ENCODE data around the gene CGB7.
"Not testable (repeated sequence)": the region's sequence is repeated elsewhere in the genome, so short reads cannot be mapped to it uniquely, and the experiment has no call there.

Gene CGB7

DNA sequence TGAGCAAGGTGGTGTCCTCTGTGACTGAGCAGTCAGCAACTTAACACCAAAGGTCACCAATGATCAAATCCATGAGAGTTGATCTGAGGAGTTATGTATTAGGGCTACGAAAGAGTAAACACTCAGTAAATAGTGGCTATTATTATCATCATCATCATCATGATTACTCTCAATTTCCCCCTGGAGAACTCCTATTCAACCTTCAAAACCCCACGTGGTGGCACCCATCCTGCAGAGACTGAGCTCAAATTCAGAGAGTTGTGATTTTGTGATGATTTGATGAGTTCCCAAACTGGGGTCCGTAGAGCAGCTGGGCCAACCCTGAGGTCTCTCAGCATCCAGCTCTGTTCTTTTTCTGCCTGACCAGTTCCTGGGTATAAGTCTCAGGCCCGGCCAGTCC, 7.7 kb downstream of the CGB7 start:
- H3K4me3 ChIP-seq (ENCODE audit: low read depth, low read length); DNase-seq (ENCODE audit: low read depth): not testable (repeated sequence)

- not testable (repeated sequence) for H3K4me3 ChIP-seq (ENCODE audit: low read depth, low read length); DNase-seq (ENCODE audit: low read depth)
Measured at GRCh38 chr19:49049011-49049410, 8.5 kb downstream of the CGB7 start, which contains the start of gene CGB8. Gene CGB8 (minus strand): TSS chr19:49049111. CDS start chr19:49048739, 372 bp downstream.

DNA sequence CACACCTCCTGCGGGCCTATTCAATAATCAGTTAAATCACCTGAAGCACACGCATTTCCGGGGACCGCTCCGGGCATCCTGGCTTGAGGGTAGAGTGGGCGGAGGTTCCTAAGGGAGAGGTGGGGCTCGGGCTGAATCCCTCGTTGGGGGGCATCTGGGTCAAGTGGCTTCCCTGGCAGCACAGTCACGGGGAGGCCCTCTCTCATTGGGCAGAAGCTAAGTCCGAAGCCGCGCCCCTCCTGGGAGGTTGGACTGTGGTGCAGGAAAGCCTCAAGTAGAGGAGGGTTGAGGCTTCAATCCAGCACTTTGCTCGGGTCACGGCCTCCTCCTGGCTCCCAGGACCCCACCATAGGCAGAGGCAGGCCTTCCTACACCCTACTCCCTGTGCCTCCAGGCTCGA, 14.0 kb downstream of the CGB7 start, which contains the start of gene CGB5:
Gene CGB5, plus strand, starts transcription at position 301 of the 400 bp plus-strand sequence. CDS start 362 bp downstream, outside the sequence.
- DNase-seq (ENCODE audit: low read depth); H3K4me3 ChIP-seq (ENCODE audit: low read depth, low read length): not testable (repeated sequence)

DNA sequence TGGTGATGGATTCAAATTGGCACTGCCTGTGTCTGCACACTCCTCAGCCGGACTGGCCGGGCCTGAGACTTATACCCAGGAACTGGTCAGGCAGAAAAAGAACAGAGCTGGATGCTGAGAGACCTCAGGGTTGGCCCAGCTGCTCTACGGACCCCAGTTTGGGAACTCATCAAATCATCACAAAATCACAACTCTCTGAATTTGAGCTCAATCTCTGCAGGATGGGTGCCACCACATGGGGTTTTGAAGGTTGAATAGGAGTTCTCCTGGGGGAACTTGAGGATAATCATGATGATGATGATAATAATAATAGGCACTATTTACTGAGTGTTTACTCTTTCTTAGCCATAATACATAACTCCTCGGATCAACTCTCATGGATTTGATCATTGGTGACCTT, 14.9 kb downstream of the CGB7 start:
- not testable (repeated sequence) for H3K4me3 ChIP-seq (ENCODE audit: low read depth, low read length); DNase-seq (ENCODE audit: low read depth)

DNA sequence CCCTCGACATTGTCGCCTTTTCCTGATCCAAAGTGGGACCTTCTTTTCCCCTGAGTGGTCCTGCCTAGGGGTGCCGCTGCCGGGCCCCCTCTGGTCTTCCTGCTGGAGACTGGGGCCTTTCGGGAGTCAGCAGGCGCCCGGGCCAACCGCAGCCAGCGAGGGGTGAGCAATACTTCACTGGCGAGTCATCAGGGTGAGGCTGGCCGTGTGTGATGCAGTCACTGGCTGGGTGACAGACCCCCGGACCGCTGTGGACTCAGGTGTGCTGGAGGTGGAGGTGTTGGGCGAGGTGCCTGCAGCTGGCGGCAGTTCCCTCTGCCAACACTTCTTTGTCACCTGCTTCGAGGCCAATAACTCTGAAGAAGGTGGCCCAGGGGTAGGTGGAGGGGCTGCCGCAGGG, 15.4 kb downstream of the CGB7 start:
- DNase-seq (ENCODE audit: low read depth), result no peak
- no peak overlapping the region for H3K4me3 ChIP-seq (ENCODE audit: low read depth, low read length)

GRCh38 chr19:49039736-49040135, 17.8 kb downstream of the CGB7 start:
- DNase-seq (ENCODE audit: low read depth); H3K4me3 ChIP-seq (ENCODE audit: low read depth, low read length): not testable (repeated sequence)

DNA sequence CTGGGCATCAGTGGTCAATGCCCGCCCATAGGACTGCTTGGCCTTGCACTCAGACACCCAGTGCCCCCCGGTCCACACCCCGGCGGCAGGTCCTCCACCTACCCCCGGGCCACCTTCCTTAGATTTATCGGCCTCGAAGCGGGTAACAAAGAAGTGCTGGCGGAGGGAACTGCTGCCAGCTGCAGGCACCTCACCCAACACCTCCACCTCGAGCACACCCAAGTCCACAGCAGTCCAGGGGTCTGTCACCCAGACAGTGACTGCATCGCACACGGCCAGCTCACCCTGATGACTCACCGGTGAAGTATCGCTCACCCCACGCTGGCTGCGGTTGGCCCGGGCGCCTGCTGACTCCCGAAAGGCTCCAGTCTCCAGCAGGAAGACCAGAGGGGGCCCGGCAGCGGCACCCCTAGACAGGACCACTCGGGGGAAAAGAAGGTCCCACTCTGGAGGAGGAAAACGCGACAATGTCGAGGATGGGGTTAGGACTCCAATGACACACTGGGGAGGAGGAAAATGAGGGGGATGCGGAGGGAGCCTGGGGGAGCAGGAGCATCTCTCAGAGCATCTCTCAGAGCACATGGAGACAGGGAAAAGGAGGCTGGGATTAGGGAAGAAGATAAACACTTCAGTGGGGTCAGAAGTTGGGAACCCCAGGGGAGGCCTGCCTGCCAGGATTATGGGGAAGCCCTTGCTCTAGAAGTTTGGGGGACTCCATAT, 18.8 kb downstream of the CGB7 start:
- not testable (repeated sequence) for H3K4me3 ChIP-seq (ENCODE audit: low read depth, low read length); DNase-seq (ENCODE audit: low read depth)

DNA sequence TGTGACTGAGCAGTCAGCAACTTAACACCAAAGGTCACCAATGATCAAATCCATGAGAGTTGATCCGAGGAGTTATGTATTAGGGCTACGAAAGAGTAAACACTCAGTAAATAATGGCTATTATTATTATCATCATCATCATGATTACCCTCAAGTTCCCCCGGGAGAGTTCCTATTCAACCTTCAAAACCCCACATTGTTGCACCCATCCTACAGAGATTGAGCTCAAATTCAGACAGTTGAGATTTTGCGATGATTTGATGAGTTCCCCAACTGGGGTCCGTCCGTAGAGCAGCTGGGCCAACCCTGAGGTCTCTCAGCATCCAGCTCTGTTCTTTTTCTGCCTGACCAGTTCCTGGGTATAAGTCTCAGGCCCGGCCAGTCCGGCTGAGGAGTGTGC, 19.4 kb downstream of the CGB7 start:
- DNase-seq (ENCODE audit: low read depth); H3K4me3 ChIP-seq (ENCODE audit: low read depth, low read length): not testable (repeated sequence)

DNA sequence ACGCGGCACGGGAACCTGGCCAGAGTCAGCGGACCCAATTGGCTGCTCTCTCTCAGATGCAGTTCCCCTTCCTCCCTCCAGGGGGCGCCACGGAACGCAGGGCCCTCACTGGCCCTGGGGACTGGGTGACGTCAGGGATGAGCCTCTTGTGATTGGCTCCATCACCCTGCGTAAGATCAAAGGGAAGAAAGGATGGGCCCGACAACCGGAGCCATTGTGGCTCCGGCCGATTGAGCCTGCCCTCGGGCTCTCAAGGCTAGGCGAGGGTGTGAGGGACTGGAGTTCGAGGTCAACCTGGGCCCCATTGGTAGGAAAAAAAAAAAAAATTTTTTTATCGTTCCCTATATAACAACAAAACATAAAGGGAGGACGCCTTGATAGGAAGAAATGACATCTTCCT, 20.7 kb downstream of the CGB7 start, which contains the start of gene CGB1:
Gene CGB1, minus strand, starts transcription at position 81 of the 400 bp plus-strand sequence. CDS start 184 bp downstream, outside the sequence.
- not testable (repeated sequence) for H3K4me3 ChIP-seq (ENCODE audit: low read depth, low read length); DNase-seq (ENCODE audit: low read depth)

- not testable (repeated sequence) for DNase-seq (ENCODE audit: low read depth); H3K4me3 ChIP-seq (ENCODE audit: low read depth, low read length)
Measured at GRCh38 chr19:49031642-49032301, 25.8 kb downstream of the CGB7 start, which contains the start of gene CGB2. Gene CGB2 (plus strand): TSS chr19:49031890. CDS start chr19:49032096, 206 bp downstream.

- not testable (repeated sequence) for H3K4me3 ChIP-seq (ENCODE audit: low read depth, low read length)
Measured at GRCh38 chr19:49030323-49030722, 27.2 kb downstream of the CGB7 start.

GRCh38 chr19:49029749-49030148, 27.8 kb downstream of the CGB7 start:
- H3K4me3 ChIP-seq (ENCODE audit: low read depth, low read length); DNase-seq (ENCODE audit: low read depth): not testable (repeated sequence)

More at GRCh38 chr19:49030323-49030722, 27.2 kb downstream of the CGB7 start:
- DNase-seq (ENCODE audit: low read depth), result not testable (repeated sequence)

DNA sequence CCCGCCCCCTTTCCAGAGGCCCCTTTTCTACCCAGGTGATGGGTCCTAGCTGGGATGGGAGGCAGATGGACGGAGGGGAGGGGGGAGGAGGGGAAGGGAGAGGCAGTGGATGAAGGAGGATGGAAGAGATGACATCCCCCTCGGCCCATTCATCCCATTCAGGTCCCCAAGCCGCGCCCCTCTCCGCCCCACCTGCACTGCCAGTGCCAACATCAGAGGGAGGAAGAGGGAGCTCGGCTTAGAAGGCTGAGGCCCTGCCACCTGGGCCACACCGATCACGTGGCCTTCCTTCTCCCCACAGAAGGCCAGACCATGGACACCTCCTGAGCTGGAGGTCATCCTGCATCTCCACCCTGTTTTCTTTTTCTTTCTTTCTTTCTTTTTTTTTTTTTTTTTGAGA, 28.9 kb downstream of the CGB7 start:
- not testable (repeated sequence) for H3K4me3 ChIP-seq (ENCODE audit: low read depth, low read length); DNase-seq (ENCODE audit: low read depth)

DNA sequence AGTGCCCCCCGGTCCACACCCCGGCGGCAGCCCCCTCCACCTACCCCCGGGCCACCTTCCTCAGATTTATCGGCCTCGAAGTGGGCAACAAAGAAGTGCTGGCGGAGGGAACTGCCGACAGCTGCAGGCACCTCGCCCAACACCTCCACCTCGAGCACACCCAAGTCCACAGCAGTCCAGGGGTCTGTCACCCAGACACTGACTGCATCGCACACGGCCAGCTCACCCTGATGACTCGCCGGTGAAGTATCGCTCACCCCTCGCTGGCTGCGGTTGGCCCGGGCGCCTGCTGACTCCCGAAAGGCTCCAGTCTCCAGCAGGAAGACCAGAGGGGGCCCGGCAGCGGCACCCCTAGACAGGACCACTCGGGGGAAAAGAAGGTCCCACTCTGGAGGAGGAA, 31.9 kb downstream of the CGB7 start:
- not testable (repeated sequence) for DNase-seq (ENCODE audit: low read depth); H3K4me3 ChIP-seq (ENCODE audit: low read depth, low read length)

DNA sequence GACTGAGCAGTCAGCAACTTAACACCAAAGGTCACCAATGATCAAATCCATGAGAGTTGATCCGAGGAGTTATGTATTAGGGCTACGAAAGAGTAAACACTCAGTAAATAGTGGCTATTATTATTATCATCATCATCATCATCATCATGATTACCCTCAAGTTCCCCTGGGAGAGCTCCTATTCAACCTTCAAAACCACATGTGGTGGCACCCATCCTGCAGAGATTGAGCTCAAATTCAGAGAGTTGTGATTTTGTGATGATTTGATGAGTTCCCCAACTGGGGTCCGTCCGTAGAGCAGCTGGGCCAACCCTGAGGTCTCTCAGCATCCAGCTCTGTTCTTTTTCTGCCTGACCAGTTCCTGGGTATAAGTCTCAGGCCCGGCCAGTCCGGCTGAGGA, 32.5 kb downstream of the CGB7 start:
- H3K4me3 ChIP-seq (ENCODE audit: low read depth, low read length); DNase-seq (ENCODE audit: low read depth): not testable (repeated sequence)

GRCh38 chr19:49024233-49024632, 33.3 kb downstream of the CGB7 start, which contains the start of gene CGB3:
Gene CGB3 (minus strand): TSS chr19:49024333. CDS start chr19:49023971, 362 bp downstream.
- not testable (repeated sequence) for DNase-seq (ENCODE audit: low read depth); H3K4me3 ChIP-seq (ENCODE audit: low read depth, low read length)

DNA sequence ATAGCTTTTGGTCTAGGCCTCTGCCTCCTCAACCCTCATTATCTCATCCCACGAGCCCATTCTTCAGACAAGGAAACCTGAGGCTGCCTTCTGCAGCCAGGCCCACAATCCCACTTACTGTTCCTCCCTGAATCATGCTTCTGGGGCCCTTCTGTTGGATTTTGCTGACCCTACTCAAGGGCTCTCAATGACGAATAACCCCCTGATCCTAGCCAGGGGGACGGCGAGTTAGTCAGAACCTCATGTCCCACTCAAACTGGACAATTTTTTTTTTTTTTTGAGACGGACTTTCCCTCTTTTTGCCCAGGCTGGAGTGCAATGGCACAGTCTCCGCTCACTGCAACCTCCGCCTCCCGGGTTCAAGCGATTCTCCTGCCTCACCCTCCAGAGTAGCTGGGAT, 35.4 kb downstream of the CGB7 start:
- no peak for DNase-seq (ENCODE audit: low read depth)
- H3K4me3 ChIP-seq (ENCODE audit: low read depth, low read length), result no peak overlapping the region

GRCh38 chr19:49020931-49021895, 36.3 kb downstream of the CGB7 start:
- H3K4me3 ChIP-seq (ENCODE audit: low read depth, low read length), result no peak overlapping the region
- peak; percentile 27 for DNase-seq (ENCODE audit: low read depth)

DNA sequence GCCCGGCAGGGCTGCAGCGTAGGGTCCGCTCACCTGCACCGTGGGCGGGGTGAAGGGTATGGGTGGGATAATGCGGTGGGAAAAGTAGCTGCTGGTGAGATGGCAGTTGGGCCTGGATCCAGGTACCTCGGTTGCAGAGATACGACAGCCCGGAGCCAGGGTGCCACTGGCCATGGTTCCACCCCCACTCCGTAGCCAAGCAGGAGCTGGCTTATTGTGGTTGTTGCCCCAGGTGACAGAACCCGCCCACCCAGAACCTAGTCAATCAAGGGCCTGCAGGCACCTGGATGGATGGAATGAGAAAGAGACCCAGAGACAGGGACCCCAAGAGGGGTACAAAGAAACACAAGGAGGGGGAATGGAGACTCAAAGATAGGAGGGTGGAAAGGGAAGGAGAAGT, 37.2 kb downstream of the CGB7 start:
- DNase-seq (ENCODE audit: low read depth), result no peak
- H3K4me3 ChIP-seq (ENCODE audit: low read depth, low read length), result no peak overlapping the region
